Measurements from ENCODE around the gene PBX4. TPM values are rescaled to one million over a fixed set of nuclear protein-coding genes. Genes with fewer than 3 reads are reported as not detected.

The PBX4 gene
- total and polyA plus RNA-seq, 10 of the 15 experiments (the other 5 are each of a cell fraction or from before 2014, with no cell fraction given): 0.18 to 17.3 (median 4.2) TPM

DNA sequence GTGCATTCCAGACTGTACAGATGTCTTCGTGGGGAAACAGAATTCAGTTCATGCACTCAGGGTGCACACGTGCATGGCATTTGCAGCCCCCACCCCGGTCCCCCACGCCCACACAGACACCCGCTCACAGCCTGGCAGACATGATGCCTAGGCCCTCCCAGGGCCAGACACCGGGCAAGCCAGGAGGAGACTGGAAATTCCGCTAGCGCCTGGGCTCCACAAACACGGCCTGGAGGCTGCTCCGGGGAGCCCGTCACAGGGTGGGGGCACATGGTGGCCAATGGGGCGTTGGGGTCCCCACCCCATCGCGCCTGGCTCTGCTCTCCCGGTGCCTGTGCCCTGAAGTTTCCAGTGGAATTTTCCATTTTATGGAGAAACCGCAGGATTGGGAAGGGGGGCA is 76.9 kb downstream of the PBX4 start:
- BruUV-seq (replicated peaks): no TSS peak
- Histone ChIP-seq H3K79me2 (ENCODE audit: control insufficient read depth, insufficient read depth, low read length) (no peaks in the 10 kb centered on the region), H3K27ac (ENCODE audit: control insufficient read depth, insufficient read depth) (no peak overlapping the region), H3K4me2 (ENCODE audit: control insufficient read depth, insufficient read depth) (no peak overlapping the region; the same call in 1 of the 2 replicates), H3K4me3 (no peak overlapping the region), H3K9me3 (replicated peaks; ENCODE audit: control insufficient read depth, insufficient read depth, low read length) (no peaks in the 10 kb centered on the region; the same call in 2 of the 3 replicates), H4K20me1 (ENCODE audit: control insufficient read depth, insufficient read depth) (no peaks in the 10 kb centered on the region), H3K9ac (ENCODE audit: control insufficient read depth, insufficient read depth, low read length) (no peak overlapping the region), H3K36me3 (ENCODE audit: control insufficient read depth in 2 of 2, insufficient read depth in 2 of 2, low read length in 1 of 2) (no peaks in the 10 kb centered on the region), H3K27me3 (replicated peaks in 1 of 2; ENCODE audit: control insufficient read depth in 2 of 2, insufficient read depth in 2 of 2, low read length in 1 of 2) (peaks cover 0 to 3% of the 10 kb centered on the region in 2 experiments; a peak in 1 of 4 replicates), H2AFZ (ENCODE audit: control insufficient read depth, low read depth, low read length) (no peak overlapping the region), H3K4me1 (ENCODE audit: control insufficient read depth, insufficient read depth, low read length) (peaks cover 3% of the 10 kb centered on the region)
- ChIA-PET SMC1A (ENCODE audit: uncharacterized antibody, unreplicated experiment) (no interaction called here), POLR2A (no interaction called here), CTCF (interaction anchor here (1.6 kb wide), 2 partner anchors 9 to 13 kb away, joined by 3 to 10 read pairs; no protein-coding TSS in a partner anchor), RAD21 (ENCODE audit: unreplicated experiment) (no interaction called here)
- WGBS (ENCODE audit: insufficient coverage, insufficient replicate concordance, low lambda C conversion rate, missing lambda C conversion rate): 49% methylated on average over 16 of the region's 16 CpGs
- no peak for DNase-seq (ENCODE audit: low read depth, low spot score)
- FAIRE-seq: no peak
- intact Hi-C loops (cut with micrococcal nuclease; ENCODE audit: unreplicated experiment): no loop called here
- in situ Hi-C loops (cut with MboI): loop anchor here (25.0 kb wide), 4 partner anchors 871 to 1496 kb away; partner anchors contain the start of genes ZNF66 and ZNF737
- TF ChIP-seq SUZ12 (IDR thresholded peaks at IDR 0.05; ENCODE audit: unreplicated experiment): no peak
- no peak for TF ChIP-seq SMAD5 (IDR thresholded peaks at IDR 0.05; ENCODE audit: low read depth)
- TF ChIP-seq TCF7 (IDR thresholded peaks at IDR 0.05; ENCODE audit: borderline replicate concordance): no peak
- TF ChIP-seq RAD51 (IDR thresholded peaks at IDR 0.05): no peak
- no peak for ATAC-seq

DNA sequence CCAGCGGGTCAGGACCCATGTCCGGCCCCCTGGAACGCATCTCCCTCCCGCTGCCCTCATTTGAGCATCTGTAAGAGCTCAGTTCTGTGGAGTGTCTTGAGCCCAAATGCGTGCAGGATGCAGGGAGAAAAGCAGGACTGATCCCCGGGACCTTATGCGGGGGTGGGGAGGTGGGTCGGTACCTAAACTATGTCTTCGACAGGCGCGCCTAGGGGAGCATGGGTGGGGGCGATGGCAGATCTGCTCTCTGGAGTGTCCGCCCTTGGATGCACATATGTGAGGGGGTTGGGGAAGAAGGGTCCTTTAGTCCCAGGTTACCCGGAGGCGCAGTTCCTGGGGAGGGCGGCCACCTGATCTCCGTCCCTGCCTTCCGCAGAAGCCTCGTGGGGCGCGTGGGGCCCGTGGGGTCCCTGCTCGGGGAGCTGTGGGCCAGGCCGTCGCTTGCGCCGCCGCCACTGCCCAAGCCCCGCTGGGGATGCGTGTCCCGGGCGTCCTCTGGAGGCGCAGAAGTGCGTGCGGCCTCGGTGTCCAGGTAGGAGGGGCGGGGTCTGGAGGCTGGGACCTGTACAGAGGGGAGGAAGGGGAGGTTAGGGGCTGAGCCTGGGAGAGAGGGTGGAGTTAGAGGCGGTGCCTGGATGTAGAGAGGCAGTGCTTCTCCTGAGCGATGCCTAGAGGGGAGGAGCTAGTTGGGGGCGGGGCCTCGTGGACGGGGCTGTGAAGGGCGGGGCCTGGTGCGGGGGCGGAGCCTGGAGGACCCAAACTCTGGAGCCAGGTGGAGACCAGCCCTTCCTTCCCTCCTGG is 77.6 kb downstream of the PBX4 start:
- intact Hi-C loops (cut with micrococcal nuclease; ENCODE audit: unreplicated experiment): no loop called here
- Histone ChIP-seq H3K4me3 (peak overlapping the region; percentile 46), H3K4me1 (ENCODE audit: control insufficient read depth, insufficient read depth, low read length) (peaks cover 3% of the 10 kb centered on the region), H3K4me2 (ENCODE audit: control insufficient read depth, insufficient read depth) (peak overlapping the region; percentile 77), H3K79me2 (ENCODE audit: control insufficient read depth, insufficient read depth, low read length) (no peaks in the 10 kb centered on the region), H3K27me3 (replicated peaks in 1 of 2; ENCODE audit: control insufficient read depth in 2 of 2, insufficient read depth in 2 of 2, low read length in 1 of 2) (peaks cover 0 to 3% of the 10 kb centered on the region in 2 experiments; a peak in 1 of 4 replicates), H3K9ac (ENCODE audit: control insufficient read depth, insufficient read depth, low read length) (no peak overlapping the region), H2AFZ (ENCODE audit: control insufficient read depth, low read depth, low read length) (peak overlapping the region; percentile 33), H3K36me3 (ENCODE audit: control insufficient read depth in 2 of 2, insufficient read depth in 2 of 2, low read length in 1 of 2) (no peaks in the 10 kb centered on the region), H3K27ac (ENCODE audit: control insufficient read depth, insufficient read depth) (no peak overlapping the region), H3K9me3 (replicated peaks; ENCODE audit: control insufficient read depth, insufficient read depth, low read length) (no peaks in the 10 kb centered on the region; the same call in 2 of the 3 replicates), H4K20me1 (ENCODE audit: control insufficient read depth, insufficient read depth) (no peaks in the 10 kb centered on the region)
- TF ChIP-seq, protein P1, sequence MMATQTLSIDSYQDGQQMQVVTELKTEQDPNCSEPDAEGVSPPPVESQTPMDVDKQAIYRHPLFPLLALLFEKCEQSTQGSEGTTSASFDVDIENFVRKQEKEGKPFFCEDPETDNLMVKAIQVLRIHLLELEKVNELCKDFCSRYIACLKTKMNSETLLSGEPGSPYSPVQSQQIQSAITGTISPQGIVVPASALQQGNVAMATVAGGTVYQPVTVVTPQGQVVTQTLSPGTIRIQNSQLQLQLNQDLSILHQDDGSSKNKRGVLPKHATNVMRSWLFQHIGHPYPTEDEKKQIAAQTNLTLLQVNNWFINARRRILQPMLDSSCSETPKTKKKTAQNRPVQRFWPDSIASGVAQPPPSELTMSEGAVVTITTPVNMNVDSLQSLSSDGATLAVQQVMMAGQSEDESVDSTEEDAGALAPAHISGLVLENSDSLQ (IDR thresholded peaks at IDR 0.05): 0 out of 2 replicates have a peak, but pooled peaks have one; percentile 14
- TF ChIP-seq, protein P2, sequence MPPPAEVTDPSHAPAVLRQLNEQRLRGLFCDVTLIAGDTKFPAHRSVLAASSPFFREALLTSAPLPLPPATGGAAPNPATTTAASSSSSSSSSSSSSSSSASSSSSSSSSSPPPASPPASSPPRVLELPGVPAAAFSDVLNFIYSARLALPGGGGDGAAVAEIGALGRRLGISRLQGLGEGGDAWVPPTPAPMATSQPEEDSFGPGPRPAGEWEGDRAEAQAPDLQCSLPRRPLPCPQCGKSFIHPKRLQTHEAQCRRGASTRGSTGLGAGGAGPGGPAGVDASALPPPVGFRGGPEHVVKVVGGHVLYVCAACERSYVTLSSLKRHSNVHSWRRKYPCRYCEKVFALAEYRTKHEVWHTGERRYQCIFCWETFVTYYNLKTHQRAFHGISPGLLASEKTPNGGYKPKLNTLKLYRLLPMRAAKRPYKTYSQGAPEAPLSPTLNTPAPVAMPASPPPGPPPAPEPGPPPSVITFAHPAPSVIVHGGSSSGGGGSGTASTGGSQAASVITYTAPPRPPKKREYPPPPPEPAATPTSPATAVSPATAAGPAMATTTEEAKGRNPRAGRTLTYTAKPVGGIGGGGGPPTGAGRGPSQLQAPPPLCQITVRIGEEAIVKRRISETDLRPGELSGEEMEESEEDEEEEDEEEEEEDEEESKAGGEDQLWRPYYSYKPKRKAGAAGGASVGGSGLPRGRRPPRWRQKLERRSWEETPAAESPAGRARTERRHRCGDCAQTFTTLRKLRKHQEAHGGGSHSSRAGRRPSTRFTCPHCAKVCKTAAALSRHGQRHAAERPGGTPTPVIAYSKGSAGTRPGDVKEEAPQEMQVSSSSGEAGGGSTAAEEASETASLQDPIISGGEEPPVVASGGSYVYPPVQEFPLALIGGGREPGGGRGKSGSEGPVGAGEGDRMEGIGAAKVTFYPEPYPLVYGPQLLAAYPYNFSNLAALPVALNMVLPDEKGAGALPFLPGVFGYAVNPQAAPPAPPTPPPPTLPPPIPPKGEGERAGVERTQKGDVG (CRISPR knock-in tag; IDR thresholded peaks at IDR 0.05): no peak
- peak in 1 of 2 experiments; percentile 60; a peak in 1 of 3 replicates for TF ChIP-seq EGR1 (IDR thresholded peaks at IDR 0.05; ENCODE audit: borderline replicate concordance in 1 of 2, low read depth in 2 of 2, low read length in 2 of 2)
- CTCF ChIA-PET: interaction anchor here (1.6 kb wide), 2 partner anchors 9 to 13 kb away, joined by 3 to 10 read pairs; no protein-coding TSS in a partner anchor
- POLR2A ChIA-PET: no interaction called here
- no peak for FAIRE-seq
- no peak for DNase-seq (ENCODE audit: low read depth, low spot score)
- RAD21 ChIA-PET (ENCODE audit: unreplicated experiment): no interaction called here
- SMC1A ChIA-PET (ENCODE audit: uncharacterized antibody, unreplicated experiment): no interaction called here
- in situ Hi-C loops (cut with MboI): loop anchor here (25.0 kb wide), 4 partner anchors 871 to 1496 kb away; partner anchors contain the start of genes ZNF66 and ZNF737
- 54% methylated on average over 38 of the region's 45 CpGs for WGBS (ENCODE audit: insufficient coverage, insufficient replicate concordance, low lambda C conversion rate, missing lambda C conversion rate)
- no TSS peak for BruUV-seq (replicated peaks)
- ATAC-seq: peak; percentile 83
